ENCODE measurements around the gene USP32.

USP32 gene

GRCh38 chr17:60325730-60326524 lies 66.0 kb downstream of the USP32 start:
- H3K27ac ChIP-seq: no peak overlapping the region
- no peak for TF ChIP-seq CTCF (IDR thresholded peaks at IDR 0.05)
- no peaks in the 10 kb centered on the region for H3K27me3 ChIP-seq (ENCODE audit: control insufficient read depth, insufficient read depth, low read length)

GRCh38 chr17:60323754-60324153 lies 68.2 kb downstream of the USP32 start:
- Histone ChIP-seq H3K4me1 (no peaks in the 10 kb centered on the region), H3K27ac (no peak overlapping the region), H3K79me2 (peaks cover 23% of the 10 kb centered on the region), H3K4me3 (ENCODE audit: low read depth, low read length) (no peak overlapping the region), H3K9ac (no peak overlapping the region), H3K4me2 (ENCODE audit: low read length) (no peak overlapping the region), H3K27me3 (ENCODE audit: control insufficient read depth, insufficient read depth, low read length) (no peaks in the 10 kb centered on the region), H3K36me3 (ENCODE audit: control insufficient read depth, insufficient read depth, low read length) (no peaks in the 10 kb centered on the region), H3K9me3 (ENCODE audit: control insufficient read depth, low read length) (no peaks in the 10 kb centered on the region), H2AFZ (no peak overlapping the region)
- no peak for TF ChIP-seq CTCF (IDR thresholded peaks at IDR 0.05)

More at GRCh38 chr17:60325730-60326524, 66.0 kb downstream of the USP32 start:
- H2AFZ ChIP-seq: no peak overlapping the region
- no peak overlapping the region for H3K9ac ChIP-seq
- no peaks in the 10 kb centered on the region for H3K36me3 ChIP-seq (ENCODE audit: control insufficient read depth, insufficient read depth, low read length)
- H3K4me2 ChIP-seq (ENCODE audit: low read length): no peak overlapping the region
- H3K79me2 ChIP-seq: peaks cover 27% of the 10 kb centered on the region
- H3K4me3 ChIP-seq (ENCODE audit: low read depth, low read length): no peak overlapping the region
- H3K4me1 ChIP-seq: no peaks in the 10 kb centered on the region
- H3K9me3 ChIP-seq (ENCODE audit: control insufficient read depth, low read length): no peaks in the 10 kb centered on the region

- Histone ChIP-seq H3K4me3 (ENCODE audit: low read depth, low read length) (no peak overlapping the region), H3K79me2 (peaks cover 15% of the 10 kb centered on the region), H3K9me3 (ENCODE audit: control insufficient read depth, low read length) (no peaks in the 10 kb centered on the region), H3K9ac (no peak overlapping the region), H3K4me2 (ENCODE audit: low read length) (no peak overlapping the region), H3K27me3 (ENCODE audit: control insufficient read depth, insufficient read depth, low read length) (no peaks in the 10 kb centered on the region), H3K4me1 (no peaks in the 10 kb centered on the region), H3K27ac (no peak overlapping the region), H2AFZ (no peak overlapping the region), H3K36me3 (ENCODE audit: control insufficient read depth, insufficient read depth, low read length) (no peaks in the 10 kb centered on the region)
- TF ChIP-seq CTCF (IDR thresholded peaks at IDR 0.05): no peak
Observed at GRCh38 chr17:60322056-60322387, 69.9 kb downstream of the USP32 start.

- Histone ChIP-seq H2AFZ (no peak overlapping the region), H3K4me3 (ENCODE audit: low read depth, low read length) (no peak overlapping the region), H3K4me2 (ENCODE audit: low read length) (no peak overlapping the region), H3K79me2 (peaks cover 18% of the 10 kb centered on the region), H3K36me3 (ENCODE audit: control insufficient read depth, insufficient read depth, low read length) (no peaks in the 10 kb centered on the region), H3K9me3 (ENCODE audit: control insufficient read depth, low read length) (no peaks in the 10 kb centered on the region), H3K27me3 (ENCODE audit: control insufficient read depth, insufficient read depth, low read length) (no peaks in the 10 kb centered on the region), H3K27ac (no peak overlapping the region), H3K9ac (no peak overlapping the region), H3K4me1 (no peaks in the 10 kb centered on the region)
- TF ChIP-seq CTCF (IDR thresholded peaks at IDR 0.05): no peak
Observed at GRCh38 chr17:60321336-60322055, 70.4 kb downstream of the USP32 start.

All from parathyroid adenoma (tissue), 2 donors.